ENCODE data around the gene GEMIN5. TPM values are rescaled to one million over a fixed set of nuclear protein-coding genes. Genes with fewer than 3 reads are reported as not detected.

GEMIN5 gene
- total and polyA plus RNA-seq, 2 of the 13 experiments (the other 11 are each of a cell fraction or from before 2014, with no cell fraction given) = 6.6 to 28.6 TPM

GRCh38 chr5:154850255-154851062 lies 87.6 kb downstream of the GEMIN5 start, which contains the start of gene FAXDC2 (continued):
- TF ChIP-seq ZNF142 (CRISPR knock-in tag; IDR thresholded peaks at IDR 0.05) (no peak), HINFP (CRISPR knock-in tag; IDR thresholded peaks at IDR 0.05; ENCODE audit: low read depth) (no peak), ZBTB2 (CRISPR knock-in tag; IDR thresholded peaks at IDR 0.05; ENCODE audit: low read depth) (no peak), ZNF205 (CRISPR knock-in tag; IDR thresholded peaks at IDR 0.05) (no peak), ASH2L (IDR thresholded peaks at IDR 0.05; ENCODE audit: insufficient read length, low read depth, low read length) (peak; percentile 34), SNAPC4 (CRISPR knock-in tag; IDR thresholded peaks at IDR 0.05) (0 out of 2 replicates have a peak, but pooled peaks have one; percentile 43), HIVEP1 (CRISPR knock-in tag; IDR thresholded peaks at IDR 0.05) (no peak), MTERF4 (CRISPR knock-in tag; IDR thresholded peaks at IDR 0.05) (no peak), MAX (IDR thresholded peaks at IDR 0.05) (peak; percentile 56), ZNF678 (CRISPR knock-in tag; IDR thresholded peaks at IDR 0.05) (no peak)

Measured in HepG2 (cell line).